ENCODE results near the gene CXorf66. TPM values are rescaled to one million over a fixed set of nuclear protein-coding genes. Genes with fewer than 3 reads are reported as not detected.

The CXorf66 gene, protein sequence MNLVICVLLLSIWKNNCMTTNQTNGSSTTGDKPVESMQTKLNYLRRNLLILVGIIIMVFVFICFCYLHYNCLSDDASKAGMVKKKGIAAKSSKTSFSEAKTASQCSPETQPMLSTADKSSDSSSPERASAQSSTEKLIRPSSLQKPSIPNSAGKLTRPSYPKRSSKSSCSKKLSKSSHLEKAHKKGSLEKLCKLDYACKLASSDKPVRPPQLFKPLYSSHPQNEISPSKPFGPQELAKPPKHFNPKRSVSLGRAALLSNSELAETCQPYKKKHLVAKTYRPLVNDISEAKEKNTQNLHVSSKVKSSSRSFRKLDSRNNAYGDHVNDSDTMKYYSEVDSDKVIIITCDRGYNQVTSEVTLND
- polyA plus RNA-seq (2013): not detected in 2 replicates

DNA sequence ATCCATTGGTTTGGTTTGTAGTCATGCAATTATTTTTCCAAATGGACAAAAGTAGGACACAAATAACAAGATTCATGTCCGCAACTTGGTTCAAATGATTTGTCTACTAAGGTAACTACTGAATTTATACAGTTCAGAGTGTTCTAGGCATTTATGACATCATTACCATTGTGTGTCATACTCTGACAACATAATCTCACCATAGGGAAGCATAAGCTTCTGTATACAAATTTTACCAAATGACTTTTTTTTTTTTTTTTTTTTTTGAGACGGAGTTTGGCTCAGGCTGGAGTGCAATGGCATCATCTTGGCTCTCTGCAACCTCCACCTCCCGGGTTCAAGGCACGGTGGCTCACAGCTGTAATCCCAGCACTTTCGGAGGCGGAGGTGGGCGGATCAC, at the start of gene CXorf66:
Gene CXorf66 (minus strand): TSS at position 101 of the 400 bp plus-strand sequence. CDS start 25 bp downstream, at position 76.
- Histone ChIP-seq H3K9me3 (ENCODE audit: insufficient read depth, low read depth, low read length) (no peaks in the 10 kb centered on the region), H2AK5ac (ENCODE audit: low read length) (no peak within 1 kb of the TSS), H3K18ac (ENCODE audit: low read length) (no peak within 1 kb of the TSS), H3K4me1 (ENCODE audit: control insufficient read depth in 1 of 2, insufficient read depth in 2 of 2, low read length in 2 of 2) (no peaks in the 10 kb centered on the region), H3K27me3 (ENCODE audit: insufficient read depth, low read length) (no peaks in the 10 kb centered on the region), H4K91ac (ENCODE audit: low read depth, low read length) (no peak within 1 kb of the TSS), H2BK5ac (ENCODE audit: low read depth, low read length, poor library complexity) (no peak within 1 kb of the TSS), H2BK12ac (ENCODE audit: low read length) (no peak within 1 kb of the TSS), H3K79me2 (ENCODE audit: control insufficient read depth, insufficient read depth, low read length, poor library complexity) (no peaks in the 10 kb centered on the region), H4K12ac (ENCODE audit: low read depth, low read length) (no peak within 1 kb of the TSS), H3K36me3 (ENCODE audit: control insufficient read depth in 1 of 2, insufficient read depth in 2 of 2, low read length in 2 of 2) (no peaks in the 10 kb centered on the region), H3K9ac (ENCODE audit: low read length) (no peak within 1 kb of the TSS), H3K27ac (ENCODE audit: low read depth, low read length) (no peak within 1 kb of the TSS), H3K4me3 (ENCODE audit: low read depth, low read length) (no peak within 1 kb of the TSS), H2AFZ (ENCODE audit: insufficient read depth, low read length, poor library complexity) (no peak within 1 kb of the TSS), H3K4ac (ENCODE audit: low read depth, low read length) (no peak within 1 kb of the TSS), H2BK120ac (ENCODE audit: insufficient read depth, low read length, poor library complexity) (no peak within 1 kb of the TSS), H3K14ac (ENCODE audit: low read length) (no peak within 1 kb of the TSS), H4K8ac (ENCODE audit: low read depth, low read length) (no peak within 1 kb of the TSS), H3K4me2 (ENCODE audit: low read length) (no peak within 1 kb of the TSS), H3K79me1 (ENCODE audit: low read length) (no peaks in the 10 kb centered on the region), H3K23ac (ENCODE audit: low read length) (no peak within 1 kb of the TSS)
- DNase-seq: no peak
- WGBS (ENCODE audit: extremely low coverage, insufficient coverage, insufficient read length): no CpG with 5 or more reads among the region's 7 CpGs

DNA sequence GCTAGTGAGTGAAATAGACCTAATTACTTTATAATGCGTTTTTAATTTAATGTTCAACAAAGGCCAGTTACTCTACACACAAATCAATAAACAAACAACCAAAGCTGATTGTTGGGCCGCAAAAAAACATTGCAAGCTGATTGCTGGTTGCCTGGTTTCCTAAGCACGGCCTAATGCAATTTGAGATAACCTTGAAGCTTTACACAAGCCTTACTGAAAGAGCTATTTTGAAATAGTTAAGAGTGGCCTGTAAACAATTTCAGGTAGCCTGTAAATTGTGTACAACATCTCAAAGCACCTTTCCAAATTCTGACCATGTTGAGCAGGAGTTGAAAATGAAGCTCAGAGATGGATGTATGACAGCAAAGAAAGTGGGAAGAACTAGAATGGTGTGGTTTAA, 17.5 kb upstream of the CXorf66 start:
- WGBS (ENCODE audit: extremely low coverage, insufficient coverage, insufficient read length): no CpG with 5 or more reads among the region's 3 CpGs
- Histone ChIP-seq H2BK5ac (ENCODE audit: low read depth, low read length, poor library complexity) (no peak overlapping the region), H4K91ac (ENCODE audit: low read depth, low read length) (no peak overlapping the region)

DNA sequence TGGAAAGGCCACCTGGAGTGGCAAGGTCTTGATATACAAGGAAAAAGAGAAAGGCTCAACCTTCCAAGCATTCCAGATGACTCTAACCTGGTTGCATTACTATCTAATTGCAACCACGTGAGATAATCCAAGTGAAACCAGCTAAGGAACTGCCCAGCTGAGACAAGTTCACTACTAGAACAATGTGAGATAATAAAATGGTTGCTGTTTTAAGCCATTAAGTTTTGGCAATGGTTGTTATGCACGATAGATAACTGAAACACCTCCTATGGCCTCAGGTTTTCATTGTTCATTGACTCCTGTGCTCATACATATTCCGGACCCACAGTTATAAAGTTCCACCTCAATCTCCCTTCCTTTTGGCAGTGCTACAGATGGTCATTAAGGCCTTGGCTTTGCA, 9.2 kb upstream of the CXorf66 start:
- Histone ChIP-seq H3K79me2 (ENCODE audit: control insufficient read depth, insufficient read depth, low read length, poor library complexity) (no peaks in the 10 kb centered on the region), H4K8ac (ENCODE audit: low read depth, low read length) (no peak overlapping the region), H3K27me3 (ENCODE audit: insufficient read depth, low read length) (no peaks in the 10 kb centered on the region), H3K4ac (ENCODE audit: low read depth, low read length) (no peak overlapping the region), H3K36me3 (ENCODE audit: control insufficient read depth in 1 of 2, insufficient read depth in 2 of 2, low read length in 2 of 2) (no peaks in the 10 kb centered on the region), H3K4me1 (ENCODE audit: control insufficient read depth in 1 of 2, insufficient read depth in 2 of 2, low read length in 2 of 2) (no peaks in the 10 kb centered on the region), H2BK5ac (ENCODE audit: low read depth, low read length, poor library complexity) (no peak overlapping the region), H4K12ac (ENCODE audit: low read depth, low read length) (no peak overlapping the region), H3K4me3 (ENCODE audit: low read depth, low read length) (no peak overlapping the region), H4K91ac (ENCODE audit: low read depth, low read length) (no peak overlapping the region), H3K18ac (ENCODE audit: low read length) (no peak overlapping the region), H3K27ac (ENCODE audit: low read depth, low read length) (no peak overlapping the region), H3K4me2 (ENCODE audit: low read length) (no peak overlapping the region), H2BK12ac (ENCODE audit: low read length) (no peak overlapping the region), H2AK5ac (ENCODE audit: low read length) (no peak overlapping the region), H3K14ac (ENCODE audit: low read length) (no peak overlapping the region), H3K79me1 (ENCODE audit: low read length) (no peaks in the 10 kb centered on the region), H3K23ac (ENCODE audit: low read length) (no peak overlapping the region), H2AFZ (ENCODE audit: insufficient read depth, low read length, poor library complexity) (no peak overlapping the region), H3K9me3 (ENCODE audit: insufficient read depth, low read depth, low read length) (no peaks in the 10 kb centered on the region), H2BK120ac (ENCODE audit: insufficient read depth, low read length, poor library complexity) (no peak overlapping the region), H3K9ac (ENCODE audit: low read length) (no peak overlapping the region)
- WGBS (ENCODE audit: extremely low coverage, insufficient coverage, insufficient read length): no CpG with 5 or more reads among the region's 3 CpGs
- peak; percentile 14 to 76 for DNase-seq

More for the DNA sequence above, 17.5 kb upstream of the CXorf66 start:
- Histone ChIP-seq H3K14ac (ENCODE audit: low read length) (no peak overlapping the region), H4K12ac (ENCODE audit: low read depth, low read length) (no peak overlapping the region), H3K4me3 (ENCODE audit: low read depth, low read length) (no peak overlapping the region), H3K79me1 (ENCODE audit: low read length) (no peaks in the 10 kb centered on the region), H3K18ac (ENCODE audit: low read length) (no peak overlapping the region), H3K4me2 (ENCODE audit: low read length) (no peak overlapping the region), H2AFZ (ENCODE audit: insufficient read depth, low read length, poor library complexity) (no peak overlapping the region), H3K27ac (ENCODE audit: low read depth, low read length) (no peak overlapping the region), H3K4me1 (ENCODE audit: control insufficient read depth in 1 of 2, insufficient read depth in 2 of 2, low read length in 2 of 2) (no peaks in the 10 kb centered on the region), H3K9me3 (ENCODE audit: insufficient read depth, low read depth, low read length) (no peaks in the 10 kb centered on the region), H3K23ac (ENCODE audit: low read length) (no peak overlapping the region), H2AK5ac (ENCODE audit: low read length) (no peak overlapping the region), H3K36me3 (ENCODE audit: control insufficient read depth in 1 of 2, insufficient read depth in 2 of 2, low read length in 2 of 2) (no peaks in the 10 kb centered on the region), H2BK12ac (ENCODE audit: low read length) (no peak overlapping the region), H2BK120ac (ENCODE audit: insufficient read depth, low read length, poor library complexity) (no peak overlapping the region), H4K8ac (ENCODE audit: low read depth, low read length) (no peak overlapping the region), H3K27me3 (ENCODE audit: insufficient read depth, low read length) (no peaks in the 10 kb centered on the region), H3K4ac (ENCODE audit: low read depth, low read length) (no peak overlapping the region), H3K79me2 (ENCODE audit: control insufficient read depth, insufficient read depth, low read length, poor library complexity) (no peaks in the 10 kb centered on the region), H3K9ac (ENCODE audit: low read length) (no peak overlapping the region)
- no peak for DNase-seq

DNA sequence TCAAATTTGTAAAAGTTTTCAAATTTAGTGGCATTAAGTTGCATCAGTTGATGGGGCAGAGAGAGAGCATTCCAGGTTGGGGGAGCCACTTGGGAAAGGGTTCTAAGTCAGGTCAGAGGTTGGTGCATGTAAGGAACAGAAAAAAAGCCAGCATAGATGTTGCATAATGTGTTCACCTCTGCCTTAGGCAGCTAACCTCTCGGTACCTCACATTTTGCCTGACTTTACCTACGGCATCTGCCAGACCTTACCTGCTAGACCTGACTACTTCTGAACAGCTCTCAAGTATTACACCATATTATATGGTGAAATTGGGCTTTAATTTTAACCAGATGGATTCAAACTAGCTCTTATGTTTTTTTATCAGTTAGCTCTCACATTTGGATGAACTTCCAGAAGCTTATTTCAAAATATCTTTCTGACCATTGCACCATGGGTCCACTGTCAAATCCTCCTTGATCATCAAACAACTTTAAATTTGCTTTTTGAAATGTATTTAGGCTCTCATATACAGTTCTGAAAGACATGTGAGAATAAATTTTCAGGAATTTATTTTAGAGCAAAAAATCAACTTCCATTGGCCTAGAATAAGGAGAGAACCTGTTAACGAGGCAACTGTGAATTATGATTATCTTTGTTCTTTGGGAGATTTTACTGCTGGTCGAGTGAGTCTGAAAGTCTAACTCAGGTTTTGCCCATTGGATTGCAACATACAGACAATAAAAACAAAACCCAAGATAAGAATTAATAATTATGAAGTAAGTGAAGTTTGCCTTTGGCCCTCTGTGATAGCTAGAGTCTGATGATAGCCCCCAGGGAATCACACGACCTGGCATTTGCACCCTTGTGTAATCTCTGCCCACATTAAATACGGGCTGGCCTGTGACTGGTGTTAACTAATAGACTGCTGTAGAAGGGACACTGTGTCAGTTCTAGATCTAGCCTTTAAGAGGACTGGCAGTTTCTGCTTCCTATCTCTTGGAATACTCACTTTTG, 7.6 kb upstream of the CXorf66 start:
- Histone ChIP-seq H2BK12ac (ENCODE audit: low read length) (no peak overlapping the region), H3K79me1 (ENCODE audit: low read length) (no peaks in the 10 kb centered on the region), H3K4ac (ENCODE audit: low read depth, low read length) (no peak overlapping the region), H3K4me1 (ENCODE audit: control insufficient read depth in 1 of 2, insufficient read depth in 2 of 2, low read length in 2 of 2) (no peaks in the 10 kb centered on the region), H2BK5ac (ENCODE audit: low read depth, low read length, poor library complexity) (no peak overlapping the region), H3K79me2 (ENCODE audit: control insufficient read depth, insufficient read depth, low read length, poor library complexity) (no peaks in the 10 kb centered on the region), H2AK5ac (ENCODE audit: low read length) (no peak overlapping the region), H3K18ac (ENCODE audit: low read length) (no peak overlapping the region), H4K8ac (ENCODE audit: low read depth, low read length) (no peak overlapping the region), H4K91ac (ENCODE audit: low read depth, low read length) (no peak overlapping the region), H3K14ac (ENCODE audit: low read length) (no peak overlapping the region), H3K27ac (ENCODE audit: low read depth, low read length) (no peak overlapping the region), H3K27me3 (ENCODE audit: insufficient read depth, low read length) (no peaks in the 10 kb centered on the region), H2AFZ (ENCODE audit: insufficient read depth, low read length, poor library complexity) (no peak overlapping the region), H3K36me3 (ENCODE audit: control insufficient read depth in 1 of 2, insufficient read depth in 2 of 2, low read length in 2 of 2) (no peaks in the 10 kb centered on the region), H4K12ac (ENCODE audit: low read depth, low read length) (no peak overlapping the region), H3K4me3 (ENCODE audit: low read depth, low read length) (no peak overlapping the region), H3K9ac (ENCODE audit: low read length) (no peak overlapping the region), H3K23ac (ENCODE audit: low read length) (no peak overlapping the region), H3K4me2 (ENCODE audit: low read length) (no peak overlapping the region), H2BK120ac (ENCODE audit: insufficient read depth, low read length, poor library complexity) (no peak overlapping the region), H3K9me3 (ENCODE audit: insufficient read depth, low read depth, low read length) (no peaks in the 10 kb centered on the region)
- no CpG with 5 or more reads among the region's 6 CpGs for WGBS (ENCODE audit: extremely low coverage, insufficient coverage, insufficient read length)
- DNase-seq: no peak
